ENCODE results near the gene ZC3H10.
"Not testable (repeated sequence)": the region's sequence is repeated elsewhere in the genome, so short reads cannot be mapped to it uniquely, and the experiment has no call there.

ZC3H10 gene

DNA sequence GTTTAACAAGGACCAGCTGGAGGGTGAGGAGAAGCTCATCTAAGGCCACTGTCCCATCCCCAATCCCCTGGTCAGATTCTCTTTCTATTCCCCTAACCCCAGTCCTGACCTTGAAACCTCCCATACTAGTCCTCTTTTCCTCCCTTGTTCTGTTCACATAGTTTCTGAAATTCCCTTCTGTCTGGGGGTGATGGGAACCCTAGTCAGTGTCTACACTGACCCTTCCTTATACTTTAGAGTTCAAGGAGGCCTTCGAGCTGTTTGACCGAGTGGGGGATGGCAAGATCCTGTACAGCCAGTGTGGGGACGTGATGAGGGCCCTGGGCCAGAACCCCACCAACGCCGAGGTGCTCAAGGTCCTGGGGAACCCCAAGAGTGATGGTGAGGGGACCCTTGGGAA is 36.8 kb downstream of the ZC3H10 start:
- no peak for DNase-seq (ENCODE audit: low read depth in 2 of 2)

DNA sequence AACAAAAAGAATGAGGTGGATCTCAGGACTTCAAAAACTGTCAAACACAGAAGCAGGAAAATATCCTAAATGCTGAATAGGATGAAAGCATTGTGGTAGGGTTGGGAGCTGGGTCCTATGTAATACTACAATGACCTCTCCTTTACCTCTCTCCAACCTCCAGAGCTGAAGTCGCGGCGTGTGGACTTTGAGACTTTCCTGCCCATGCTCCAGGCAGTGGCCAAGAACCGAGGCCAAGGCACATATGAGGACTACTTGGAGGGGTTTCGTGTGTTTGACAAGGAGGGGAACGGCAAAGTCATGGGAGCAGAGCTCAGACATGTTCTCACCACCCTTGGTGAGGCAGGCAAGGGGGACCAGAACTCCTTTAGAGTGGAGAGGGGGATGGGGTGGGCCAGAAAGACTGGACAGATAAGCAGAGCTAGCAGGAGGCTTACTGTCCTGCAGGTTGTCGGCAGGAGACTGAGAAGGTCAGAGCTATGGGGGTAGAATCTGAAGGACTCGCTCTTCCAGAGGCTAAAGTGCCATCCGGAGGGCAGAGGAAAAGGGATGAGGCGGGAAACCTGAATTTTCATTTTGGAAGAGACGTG is 37.3 kb downstream of the ZC3H10 start:
- DNase-seq (ENCODE audit: low read depth in 2 of 2): no peak

DNA sequence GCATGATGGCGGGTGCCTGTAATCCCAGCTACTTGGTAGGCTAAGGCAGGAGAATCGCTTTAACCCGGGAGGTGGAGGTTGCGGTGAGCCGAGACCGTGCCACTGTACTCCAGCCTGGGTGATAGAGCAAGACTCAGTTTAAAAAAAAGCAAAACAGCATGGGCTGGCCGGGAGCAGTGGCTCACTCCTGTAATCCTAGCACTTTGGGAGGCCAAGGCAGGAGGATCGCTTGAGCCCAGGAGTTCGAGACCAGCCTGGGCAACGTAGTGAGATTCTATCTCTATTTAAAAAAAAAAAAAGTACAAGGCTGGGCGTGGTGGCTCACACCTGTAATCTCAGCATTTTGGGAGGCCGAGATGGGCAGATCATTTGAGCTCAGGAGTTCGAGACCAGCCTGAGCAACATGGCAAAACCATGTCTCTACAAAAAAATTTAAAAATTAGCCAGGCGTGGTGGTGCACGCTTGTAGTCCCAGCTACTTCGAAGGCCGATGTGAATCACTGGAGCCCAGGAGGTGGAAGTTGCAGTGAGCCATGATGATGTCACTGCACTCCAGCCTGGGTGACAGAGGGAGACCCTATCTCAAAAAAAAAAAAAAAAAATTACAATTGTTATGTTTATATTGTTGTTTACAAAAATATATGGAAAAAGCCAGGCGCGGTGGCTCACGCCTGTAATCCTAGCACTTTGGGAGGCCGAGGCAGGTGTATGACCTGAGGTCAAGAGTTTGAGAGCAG is 38.6 kb downstream of the ZC3H10 start:
- not testable (repeated sequence) for DNase-seq (ENCODE audit: low read depth in 2 of 2)

DNA sequence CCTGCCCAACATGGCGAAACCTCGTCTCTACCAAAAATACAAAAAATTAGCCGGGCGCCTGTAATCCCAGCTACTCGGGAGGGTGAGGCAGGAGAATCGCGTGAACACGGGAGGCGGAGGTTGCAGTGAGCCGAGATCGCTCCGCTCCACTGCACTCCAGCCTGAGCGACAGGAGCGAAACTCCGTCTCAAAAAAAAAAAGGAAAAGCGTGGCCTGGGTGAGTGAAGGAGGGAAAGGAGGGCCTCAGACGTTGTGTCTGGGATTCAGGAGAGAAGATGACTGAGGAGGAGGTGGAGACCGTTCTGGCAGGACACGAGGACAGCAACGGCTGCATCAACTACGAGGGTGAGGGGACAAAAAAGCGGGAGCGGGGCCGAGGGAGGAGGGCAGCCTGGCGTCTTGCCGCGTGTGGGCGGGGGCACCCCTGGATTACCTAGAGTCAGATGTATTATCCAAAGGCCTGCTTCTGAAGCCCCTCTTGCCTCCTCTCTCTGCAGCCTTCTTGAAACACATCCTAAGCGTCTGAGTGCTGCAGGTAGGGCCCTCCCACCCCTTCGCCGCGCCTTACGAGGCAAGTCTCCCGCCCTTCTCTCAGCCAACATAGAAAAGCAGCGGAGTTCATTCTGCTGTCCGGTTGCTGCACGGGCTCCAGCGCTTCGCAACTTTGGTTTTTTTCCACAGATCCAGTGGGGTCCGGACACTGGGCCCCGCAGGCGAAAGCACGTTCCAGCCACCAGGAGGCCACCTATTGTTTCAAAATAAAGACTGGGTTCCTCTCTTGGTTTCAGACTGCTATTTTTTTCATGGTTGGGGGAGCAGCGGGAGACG is 39.3 kb downstream of the ZC3H10 start:
- peak; percentile 10 to 28 for DNase-seq (ENCODE audit: low read depth in 2 of 2)

DNA sequence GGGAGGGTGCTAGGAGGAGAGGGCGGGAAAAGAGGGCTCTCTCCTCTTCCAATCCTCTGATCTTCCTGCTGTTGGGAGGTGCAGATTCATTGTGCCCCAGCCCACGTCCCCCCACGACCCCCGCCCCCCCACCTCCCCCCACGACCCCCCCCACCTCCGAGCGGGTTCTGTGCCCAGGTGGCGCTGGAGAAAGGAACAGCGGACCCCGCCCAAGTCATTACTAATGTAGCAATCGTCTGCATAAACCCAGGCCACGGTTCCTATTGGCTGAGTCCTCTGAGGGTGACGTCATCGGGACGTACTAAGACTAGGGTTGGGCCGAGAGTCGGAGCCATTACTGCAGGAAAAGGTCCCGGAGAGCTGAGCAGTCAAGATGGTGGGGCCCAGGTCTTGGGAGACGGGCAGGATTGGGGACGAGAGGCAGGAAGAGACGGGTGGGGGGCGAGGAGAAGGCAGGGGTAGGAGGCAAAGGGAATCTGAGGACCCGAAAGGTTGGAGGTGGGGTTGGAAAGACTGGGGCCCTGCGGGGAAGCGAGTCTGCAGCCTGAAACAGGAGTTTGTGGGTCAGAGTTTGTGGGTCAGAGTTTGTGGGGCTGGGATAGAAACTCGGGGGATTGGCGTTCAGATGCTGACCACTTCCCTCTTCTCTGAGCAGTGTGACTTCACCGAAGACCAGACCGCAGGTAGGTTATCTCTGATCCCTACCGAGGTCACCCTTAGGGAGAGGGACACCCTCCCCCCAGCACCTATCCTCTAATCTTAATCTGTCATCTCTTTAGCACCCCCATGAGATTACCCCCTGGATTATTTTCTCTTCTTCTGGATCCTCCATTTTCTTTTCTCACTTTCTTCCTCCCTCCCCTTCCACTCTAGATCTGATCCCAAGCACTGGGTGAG is 40.2 kb downstream of the ZC3H10 start, which contains the start of gene MYL6:
Gene MYL6 (plus strand): TSS at position 331 of the 897 bp plus-strand sequence. CDS start 43 bp downstream, at position 374.
- DNase-seq (ENCODE audit: low read depth in 2 of 2): peak; percentile 81 to 90

DNA sequence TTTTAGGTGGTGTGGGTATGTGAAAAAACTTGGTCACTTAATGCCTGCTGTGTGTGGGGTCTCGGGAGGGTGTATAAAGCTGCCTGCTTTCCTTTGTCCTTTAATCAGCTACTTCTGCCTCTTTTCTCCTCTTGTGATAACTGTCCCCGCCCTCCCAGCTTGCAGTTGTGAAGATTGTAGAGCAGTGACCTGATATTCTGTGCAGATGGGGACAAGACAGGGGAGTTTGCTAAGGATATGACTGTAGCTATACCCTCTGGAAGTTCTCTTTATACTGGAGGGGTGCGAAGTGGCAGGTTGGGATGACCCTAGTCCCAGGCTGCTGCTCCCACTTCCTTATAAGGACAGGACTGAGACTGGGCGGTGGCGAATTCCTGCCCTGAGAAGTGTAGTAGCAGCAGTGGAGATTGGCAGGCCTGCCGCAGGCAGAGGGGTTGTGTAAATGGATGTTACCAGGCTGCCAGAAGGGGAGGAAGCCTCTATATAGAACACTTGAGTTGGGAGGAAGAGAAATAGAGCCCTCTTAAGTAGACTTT is 40.9 kb downstream of the ZC3H10 start:
- DNase-seq (ENCODE audit: low read depth in 2 of 2): no peak

DNA sequence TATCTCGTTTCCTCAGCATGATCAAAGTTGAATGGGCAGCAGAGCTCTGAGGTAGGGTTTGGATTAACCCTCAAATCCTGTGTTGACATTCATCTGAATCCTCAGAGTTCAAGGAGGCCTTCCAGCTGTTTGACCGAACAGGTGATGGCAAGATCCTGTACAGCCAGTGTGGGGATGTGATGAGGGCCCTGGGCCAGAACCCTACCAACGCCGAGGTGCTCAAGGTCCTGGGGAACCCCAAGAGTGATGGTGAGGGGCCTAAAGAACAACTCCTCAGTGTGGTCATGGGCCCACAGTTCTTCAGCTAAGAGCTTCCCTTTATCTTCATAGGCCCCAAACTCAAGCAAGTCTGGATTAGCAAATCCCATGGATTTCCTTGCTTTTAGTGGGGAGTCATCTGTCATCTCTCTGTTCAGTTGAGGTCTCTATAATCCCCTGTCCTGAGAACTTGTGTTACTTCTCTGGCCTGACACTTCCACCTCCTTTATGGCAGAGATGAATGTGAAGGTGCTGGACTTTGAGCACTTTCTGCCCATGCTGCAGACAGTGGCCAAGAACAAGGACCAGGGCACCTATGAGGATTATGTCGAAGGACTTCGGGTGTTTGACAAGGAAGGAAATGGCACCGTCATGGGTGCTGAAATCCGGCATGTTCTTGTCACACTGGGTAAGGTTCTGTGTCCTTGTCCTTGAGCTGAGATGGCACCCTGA is 41.6 kb downstream of the ZC3H10 start:
- no peak for DNase-seq (ENCODE audit: low read depth in 2 of 2)

DNA sequence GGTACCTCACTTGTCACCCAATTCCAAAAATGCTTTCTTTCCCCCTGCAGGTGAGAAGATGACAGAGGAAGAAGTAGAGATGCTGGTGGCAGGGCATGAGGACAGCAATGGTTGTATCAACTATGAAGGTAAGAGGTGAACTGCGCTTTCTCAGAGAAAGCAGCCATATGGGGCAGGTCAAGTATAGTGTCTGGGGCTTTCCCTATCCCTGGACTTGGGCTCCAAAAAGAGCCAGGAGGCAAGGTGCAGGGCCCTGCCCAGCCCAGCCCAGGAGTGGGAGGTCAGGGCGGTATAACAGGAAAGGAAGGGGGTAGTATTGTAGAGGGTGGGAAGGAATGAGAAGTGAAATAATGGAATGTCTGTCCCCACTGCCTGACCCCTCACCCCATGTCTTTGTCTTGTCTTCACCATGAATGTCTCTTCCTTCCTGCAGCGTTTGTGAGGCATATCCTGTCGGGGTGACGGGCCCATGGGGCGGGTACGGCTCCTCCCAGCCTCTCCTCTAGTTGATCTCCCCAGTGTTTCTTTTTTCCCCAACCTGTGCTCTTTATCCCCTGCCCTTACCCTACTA is 42.2 kb downstream of the ZC3H10 start:
- peak; percentile 27 to 35 for DNase-seq (ENCODE audit: low read depth in 2 of 2)

DNA sequence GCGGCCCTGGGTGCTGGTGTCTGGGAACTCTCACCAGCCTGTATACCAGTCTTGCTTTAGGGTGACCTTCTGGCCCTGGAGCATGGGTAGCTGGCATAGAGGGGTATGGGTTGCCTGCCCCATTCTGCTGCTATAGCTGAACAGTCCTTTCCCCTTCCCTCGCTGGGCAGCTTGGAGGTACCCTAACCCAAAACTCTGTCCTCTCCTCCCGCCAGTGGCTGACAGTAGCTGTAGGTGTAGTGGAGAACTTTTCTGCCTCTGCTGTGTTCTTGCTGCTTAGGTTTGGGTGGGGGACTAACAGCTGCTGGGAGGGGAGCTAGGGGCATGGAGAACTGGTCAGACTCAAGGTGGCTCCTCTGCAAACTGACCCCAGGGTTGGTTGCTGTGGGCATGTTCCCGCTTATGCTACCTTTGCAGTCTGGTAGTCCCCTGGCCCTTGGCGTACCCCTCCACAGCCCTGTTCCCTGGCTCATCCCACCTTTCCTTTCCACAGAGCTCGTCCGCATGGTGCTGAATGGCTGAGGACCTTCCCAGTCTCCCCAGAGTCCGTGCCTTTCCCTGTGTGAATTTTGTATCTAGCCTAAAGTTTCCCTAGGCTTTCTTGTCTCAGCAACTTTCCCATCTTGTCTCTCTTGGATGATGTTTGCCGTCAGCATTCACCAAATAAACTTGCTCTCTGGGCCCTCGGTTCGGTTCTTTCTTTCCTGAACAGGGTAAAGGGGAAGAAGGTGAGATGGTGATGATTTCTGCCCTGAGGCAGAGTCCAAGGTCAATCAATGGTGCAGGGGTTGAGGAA is 43.0 kb downstream of the ZC3H10 start:
- no peak for DNase-seq (ENCODE audit: low read depth in 2 of 2)

DNA sequence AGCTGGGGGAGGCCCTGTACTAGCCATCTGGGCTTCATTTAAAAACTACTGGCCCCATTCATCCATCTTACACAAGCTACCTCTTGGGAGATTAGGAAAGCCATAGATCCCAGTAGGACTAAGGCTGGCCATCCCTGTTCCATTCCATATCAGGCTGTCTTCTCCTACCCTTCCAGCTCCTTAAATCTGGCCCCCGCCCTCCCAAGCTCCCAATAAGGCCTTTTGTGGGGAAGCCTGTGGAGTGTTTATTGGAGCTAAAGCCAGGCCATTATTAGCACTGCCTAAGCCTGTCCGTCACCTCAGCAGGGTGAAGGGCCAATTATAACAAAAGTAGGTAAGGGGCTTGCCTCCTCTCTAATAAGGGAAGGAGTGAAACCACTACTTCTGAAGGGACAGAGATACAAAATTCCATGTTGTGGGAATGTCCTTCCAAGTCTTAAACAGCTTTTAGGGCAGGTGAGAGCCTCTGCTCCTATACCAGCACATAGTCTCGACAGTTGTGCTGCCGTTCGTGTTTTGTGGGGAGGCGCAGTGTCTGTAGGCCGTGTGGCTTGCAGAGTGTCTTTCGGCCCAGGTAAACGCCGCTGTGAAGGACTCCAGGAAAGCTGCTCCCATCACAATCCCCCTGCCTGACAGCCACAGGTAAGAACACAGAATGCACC is 43.8 kb downstream of the ZC3H10 start:
- no peak for DNase-seq (ENCODE audit: low read depth in 2 of 2)

DNA sequence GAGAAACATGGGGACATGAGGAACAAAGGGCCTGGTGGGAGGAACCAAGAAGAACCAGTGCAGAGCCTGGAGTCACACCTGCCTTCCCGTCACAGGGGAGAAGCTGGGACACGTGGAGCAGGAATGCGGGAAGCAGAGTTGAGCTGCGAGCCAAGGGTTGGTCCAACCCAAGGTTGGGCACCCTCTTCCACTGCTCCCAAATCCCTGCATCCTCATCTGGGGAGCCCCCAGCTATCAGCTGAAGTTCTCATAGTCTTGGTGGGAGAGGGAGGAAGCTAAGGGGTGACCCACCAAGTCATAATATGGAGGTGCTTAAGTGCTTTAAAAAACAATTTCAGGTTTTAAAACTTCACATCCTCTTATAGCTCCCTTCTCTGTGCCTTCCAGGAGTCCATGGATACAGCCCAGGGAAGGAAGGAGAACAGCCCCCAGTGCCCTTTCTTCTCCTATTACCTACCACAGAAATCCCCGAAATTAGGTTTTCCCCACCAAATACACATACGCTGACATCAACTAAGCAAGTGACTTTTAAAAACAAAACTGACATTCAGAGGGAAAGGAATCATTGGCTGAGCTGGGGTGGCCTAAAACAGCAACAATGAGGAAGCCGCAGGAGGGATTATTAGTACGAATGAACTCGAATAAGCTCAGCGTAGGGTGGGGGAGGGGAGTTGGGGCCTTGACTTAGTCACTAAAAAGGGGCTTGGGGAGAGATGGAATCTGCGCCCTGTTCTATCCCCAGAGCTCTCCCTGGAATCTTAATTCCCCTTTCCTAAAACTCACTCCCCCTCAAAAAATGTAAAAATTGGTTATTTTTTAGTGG is 44.6 kb downstream of the ZC3H10 start:
- no peak for DNase-seq (ENCODE audit: low read depth in 2 of 2)

DNA sequence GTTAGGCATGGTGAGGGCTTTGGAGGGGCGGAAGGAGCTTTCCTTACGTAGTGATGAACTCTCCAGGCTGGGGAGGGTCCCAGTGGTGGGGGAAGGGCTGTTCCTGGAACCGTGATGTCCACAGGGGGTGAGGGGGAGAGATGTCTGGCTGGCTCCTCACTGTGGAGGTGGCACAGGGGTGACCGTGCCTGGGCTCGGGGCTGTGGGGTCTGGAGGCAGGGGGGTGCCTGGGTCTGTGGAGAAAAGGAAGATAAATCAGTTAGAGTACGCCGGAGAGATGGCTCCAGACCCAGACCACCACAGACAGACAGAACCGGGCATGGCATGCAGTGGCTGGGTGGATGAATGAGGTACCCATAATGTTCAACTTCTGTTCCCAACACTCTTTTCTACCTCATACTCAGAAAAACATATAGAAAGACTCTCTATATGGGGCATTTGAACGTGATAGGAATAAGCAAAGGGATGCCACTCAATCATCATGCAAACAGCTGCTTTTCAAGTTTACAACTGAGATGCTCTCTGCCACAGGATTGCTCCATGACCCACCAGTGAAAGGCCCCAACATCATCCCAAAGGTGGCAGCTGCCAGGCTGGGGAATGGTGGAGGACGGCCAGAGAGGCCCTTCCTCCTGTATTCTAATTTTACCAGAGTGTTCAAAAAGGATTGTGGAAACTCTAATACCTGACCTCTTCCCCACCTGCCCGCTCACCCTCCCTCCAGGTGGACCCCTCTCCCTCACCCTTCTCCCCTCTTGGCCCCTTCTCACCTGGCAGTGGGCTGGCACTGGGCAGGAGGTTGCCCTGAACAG is 45.7 kb downstream of the ZC3H10 start:
- DNase-seq (ENCODE audit: low read depth in 2 of 2): no peak

DNA sequence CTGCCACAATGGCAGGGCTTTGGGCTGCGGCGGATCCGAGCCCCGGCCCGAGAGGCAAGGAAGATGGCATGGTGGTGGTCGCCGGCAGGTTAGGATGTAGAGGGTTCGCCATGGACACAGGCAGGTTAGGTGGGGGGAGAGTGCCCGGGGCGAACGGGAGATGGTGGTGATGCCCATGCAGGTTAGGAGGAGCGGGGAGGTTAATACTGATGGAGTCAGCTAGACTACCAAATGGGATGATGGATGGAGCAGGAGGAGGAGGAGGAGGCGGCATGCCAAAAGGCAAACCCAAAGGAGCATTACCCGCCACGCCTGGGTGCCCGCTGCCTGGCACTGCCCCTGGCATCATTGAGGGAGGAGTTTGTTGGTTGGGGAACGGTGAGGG is 46.3 kb downstream of the ZC3H10 start:
- no peak for DNase-seq (ENCODE audit: low read depth in 2 of 2)

DNA sequence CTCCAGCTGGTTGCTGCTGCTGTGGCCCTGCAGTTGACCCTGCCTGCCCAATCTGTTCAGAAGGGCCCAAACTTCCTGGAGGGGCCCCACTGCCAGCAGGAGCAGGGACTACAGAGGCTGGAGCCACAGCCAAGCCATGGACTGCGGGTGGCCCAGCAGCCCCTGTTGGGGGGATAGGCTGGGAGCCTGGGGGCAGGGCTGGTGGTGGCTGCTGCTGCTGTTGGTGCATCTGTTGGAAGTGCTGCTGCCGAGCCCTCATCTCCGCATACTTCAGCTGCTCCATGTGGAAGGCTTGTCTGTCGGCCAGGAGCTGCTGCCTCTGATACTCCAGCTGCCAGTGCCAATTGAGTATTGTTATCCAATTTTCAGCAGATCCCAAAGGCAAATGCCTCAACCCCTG is 47.3 kb downstream of the ZC3H10 start:
- no peak for DNase-seq (ENCODE audit: low read depth in 2 of 2)

DNA sequence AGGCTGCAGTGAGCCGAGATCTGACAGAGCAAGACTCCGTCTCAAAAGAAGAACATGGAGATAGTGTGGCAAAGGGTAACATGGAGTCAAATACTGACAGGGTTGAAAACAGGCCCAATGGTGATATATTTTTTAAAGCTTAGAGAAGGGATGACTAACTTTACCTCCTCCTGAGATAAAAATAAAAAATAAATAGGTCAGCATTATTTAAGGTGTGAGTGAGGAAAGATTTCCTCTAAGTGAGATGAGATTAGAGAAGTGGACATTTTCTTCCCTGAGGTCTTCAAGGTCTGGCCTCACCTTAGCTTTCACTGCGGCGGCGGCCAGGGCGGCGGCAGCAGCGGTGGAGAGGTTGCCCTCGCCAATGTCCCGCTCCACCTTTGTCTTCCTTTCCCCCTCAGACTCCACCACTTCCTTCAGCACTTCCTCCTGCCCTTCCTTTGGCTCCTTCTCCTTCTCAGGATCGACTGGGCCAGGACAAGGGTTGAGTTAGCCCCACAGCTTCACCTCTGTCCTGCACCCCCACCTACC is 51.2 kb downstream of the ZC3H10 start:
- DNase-seq (ENCODE audit: low read depth in 2 of 2): no peak

DNA sequence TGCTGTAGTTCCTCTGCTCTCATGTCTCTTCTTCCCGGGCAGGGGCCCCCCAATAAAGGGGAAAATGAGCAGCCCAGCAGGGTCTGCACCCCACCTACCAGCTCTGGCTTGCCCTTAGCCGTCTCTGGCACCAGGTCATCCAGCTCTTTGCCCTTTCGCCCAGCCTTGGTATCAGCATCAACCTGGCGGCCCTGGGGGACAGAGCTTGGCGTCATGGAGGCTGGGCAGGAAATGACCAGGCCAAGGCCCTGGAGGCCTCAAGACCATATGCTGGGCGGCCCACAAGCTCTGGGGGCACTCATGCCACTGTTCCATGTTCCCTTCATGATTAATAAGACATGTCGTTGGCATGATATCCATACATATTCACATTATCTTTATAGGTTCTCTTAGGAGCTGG is 54.8 kb downstream of the ZC3H10 start:
- no peak for DNase-seq (ENCODE audit: low read depth in 2 of 2)
